ENCODE results near the gene RPS6KA4.

DNA sequence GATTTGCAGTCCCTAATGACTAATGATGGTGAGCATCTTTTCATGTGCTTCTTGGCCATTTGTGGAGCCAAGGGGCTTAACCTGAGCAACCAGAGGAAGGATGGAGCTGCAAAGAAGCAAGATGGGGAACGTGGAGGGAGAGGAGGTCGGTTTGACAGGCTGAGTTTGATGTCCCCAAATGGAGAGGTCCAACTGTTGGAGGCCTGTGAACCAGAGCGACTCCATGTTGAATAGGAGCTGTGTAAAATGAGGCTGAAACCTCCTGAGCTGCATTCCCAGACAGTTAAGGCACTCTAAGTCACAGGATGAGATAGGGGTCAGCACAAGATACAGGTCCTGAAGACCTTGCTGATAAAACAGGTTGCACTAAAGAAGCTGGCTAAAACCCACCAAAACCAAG is 54.5 kb downstream of the RPS6KA4 start:
- TF ChIP-seq, protein P1, sequence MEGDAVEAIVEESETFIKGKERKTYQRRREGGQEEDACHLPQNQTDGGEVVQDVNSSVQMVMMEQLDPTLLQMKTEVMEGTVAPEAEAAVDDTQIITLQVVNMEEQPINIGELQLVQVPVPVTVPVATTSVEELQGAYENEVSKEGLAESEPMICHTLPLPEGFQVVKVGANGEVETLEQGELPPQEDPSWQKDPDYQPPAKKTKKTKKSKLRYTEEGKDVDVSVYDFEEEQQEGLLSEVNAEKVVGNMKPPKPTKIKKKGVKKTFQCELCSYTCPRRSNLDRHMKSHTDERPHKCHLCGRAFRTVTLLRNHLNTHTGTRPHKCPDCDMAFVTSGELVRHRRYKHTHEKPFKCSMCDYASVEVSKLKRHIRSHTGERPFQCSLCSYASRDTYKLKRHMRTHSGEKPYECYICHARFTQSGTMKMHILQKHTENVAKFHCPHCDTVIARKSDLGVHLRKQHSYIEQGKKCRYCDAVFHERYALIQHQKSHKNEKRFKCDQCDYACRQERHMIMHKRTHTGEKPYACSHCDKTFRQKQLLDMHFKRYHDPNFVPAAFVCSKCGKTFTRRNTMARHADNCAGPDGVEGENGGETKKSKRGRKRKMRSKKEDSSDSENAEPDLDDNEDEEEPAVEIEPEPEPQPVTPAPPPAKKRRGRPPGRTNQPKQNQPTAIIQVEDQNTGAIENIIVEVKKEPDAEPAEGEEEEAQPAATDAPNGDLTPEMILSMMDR (IDR thresholded peaks at IDR 0.05) = no peak
- TF ChIP-seq POLR2A (IDR thresholded peaks at IDR 0.05) = no peak
- no peak for TF ChIP-seq POLR2AphosphoS5 (IDR thresholded peaks at IDR 0.05)

Data from sigmoid colon (tissue), 4 donors.